Thyroid gland (tissue), 4 donors: ENCODE results near the gene ANKRD13D.

Source experiments
- POLR2A ChIP-seq, 2 donors: fragments of 450-650 bp; IDR thresholded peaks; one replicate each; pipeline ENCODE4 v1.6.1; 2017; ENCODE audit warnings: antibody characterized with exemption in 2 of 2, mild to moderate bottlenecking in 2 of 2, moderate library complexity in 1 of 2
- TF ChIP-seq, protein P1 (sequence below), 6 experiments: fragments of 200-600 bp in 3 of 6; fragments of 450-650 bp in 3 of 6; sonication (generic) in 3 of 6; IDR thresholded peaks; one replicate each; pipeline ENCODE4 v1.5.1; 2016 to 2019; ENCODE audit warnings: antibody characterized with exemption in 6 of 6, mild to moderate bottlenecking in 2 of 6, inconsistent platforms in 1 of 6, moderate library complexity in 1 of 6

DNA sequence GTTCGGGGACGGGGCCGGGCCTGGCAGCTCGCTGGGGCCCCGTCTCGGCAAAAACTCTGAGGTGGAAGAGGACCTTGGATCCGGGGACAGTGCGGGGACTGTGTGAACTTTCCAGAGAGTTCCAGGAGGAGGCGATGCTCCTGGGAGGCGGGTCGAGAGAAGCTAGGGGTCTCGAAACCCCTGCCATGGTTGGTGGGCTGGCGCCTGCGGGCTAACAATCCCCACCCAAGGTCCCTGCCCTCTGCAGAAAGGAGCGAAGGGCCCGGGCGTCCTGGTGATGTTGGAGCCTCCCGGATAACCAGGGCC, 27.5 kb upstream of the ANKRD13D start:
- TF ChIP-seq, protein P1, sequence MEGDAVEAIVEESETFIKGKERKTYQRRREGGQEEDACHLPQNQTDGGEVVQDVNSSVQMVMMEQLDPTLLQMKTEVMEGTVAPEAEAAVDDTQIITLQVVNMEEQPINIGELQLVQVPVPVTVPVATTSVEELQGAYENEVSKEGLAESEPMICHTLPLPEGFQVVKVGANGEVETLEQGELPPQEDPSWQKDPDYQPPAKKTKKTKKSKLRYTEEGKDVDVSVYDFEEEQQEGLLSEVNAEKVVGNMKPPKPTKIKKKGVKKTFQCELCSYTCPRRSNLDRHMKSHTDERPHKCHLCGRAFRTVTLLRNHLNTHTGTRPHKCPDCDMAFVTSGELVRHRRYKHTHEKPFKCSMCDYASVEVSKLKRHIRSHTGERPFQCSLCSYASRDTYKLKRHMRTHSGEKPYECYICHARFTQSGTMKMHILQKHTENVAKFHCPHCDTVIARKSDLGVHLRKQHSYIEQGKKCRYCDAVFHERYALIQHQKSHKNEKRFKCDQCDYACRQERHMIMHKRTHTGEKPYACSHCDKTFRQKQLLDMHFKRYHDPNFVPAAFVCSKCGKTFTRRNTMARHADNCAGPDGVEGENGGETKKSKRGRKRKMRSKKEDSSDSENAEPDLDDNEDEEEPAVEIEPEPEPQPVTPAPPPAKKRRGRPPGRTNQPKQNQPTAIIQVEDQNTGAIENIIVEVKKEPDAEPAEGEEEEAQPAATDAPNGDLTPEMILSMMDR (IDR thresholded peaks at IDR 0.05): no peak
- no peak for TF ChIP-seq POLR2A (IDR thresholded peaks at IDR 0.05)
